Body of pancreas (tissue), 4 donors: ENCODE measurements around the gene MYOZ3.

Experiments used
- POLR2A ChIP-seq, 3 donors: fragments of 450-650 bp; IDR thresholded peaks; one replicate each; pipeline ENCODE4 v1.6.1; 2016; ENCODE audit warnings: antibody characterized with exemption in 3 of 3, mild to moderate bottlenecking in 2 of 3
- TF ChIP-seq, protein P1 (sequence below), 7 experiments: fragments of 450-650 bp in 4 of 7; fragments of 200-600 bp in 3 of 7; sonication (generic) in 3 of 7; IDR thresholded peaks; one replicate each; pipeline ENCODE4 v1.5.1; 2016 to 2019; ENCODE audit warnings: antibody characterized with exemption in 7 of 7

DNA sequence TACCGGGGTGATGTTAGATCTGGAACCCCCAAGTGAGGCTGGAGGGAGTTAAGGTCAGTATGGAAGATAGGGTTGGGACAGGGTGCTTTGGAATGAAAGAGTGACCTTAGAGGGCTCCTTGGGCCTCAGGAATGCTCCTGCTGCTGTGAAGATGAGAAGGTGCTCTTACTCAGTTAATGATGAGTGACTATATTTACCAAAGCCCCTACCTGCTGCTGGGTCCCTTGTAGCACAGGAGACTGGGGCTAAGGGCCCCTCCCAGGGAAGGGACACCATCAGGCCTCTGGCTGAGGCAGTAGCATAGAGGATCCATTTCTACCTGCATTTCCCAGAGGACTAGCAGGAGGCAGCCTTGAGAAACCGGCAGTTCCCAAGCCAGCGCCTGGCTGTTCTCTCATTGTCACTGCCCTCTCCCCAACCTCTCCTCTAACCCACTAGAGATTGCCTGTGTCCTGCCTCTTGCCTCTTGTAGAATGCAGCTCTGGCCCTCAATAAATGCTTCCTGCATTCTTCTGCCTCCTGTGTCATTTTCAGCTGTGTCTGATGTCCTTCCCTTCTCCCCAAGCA is 2.3 kb upstream of the MYOZ3 start:
- TF ChIP-seq, protein P1, sequence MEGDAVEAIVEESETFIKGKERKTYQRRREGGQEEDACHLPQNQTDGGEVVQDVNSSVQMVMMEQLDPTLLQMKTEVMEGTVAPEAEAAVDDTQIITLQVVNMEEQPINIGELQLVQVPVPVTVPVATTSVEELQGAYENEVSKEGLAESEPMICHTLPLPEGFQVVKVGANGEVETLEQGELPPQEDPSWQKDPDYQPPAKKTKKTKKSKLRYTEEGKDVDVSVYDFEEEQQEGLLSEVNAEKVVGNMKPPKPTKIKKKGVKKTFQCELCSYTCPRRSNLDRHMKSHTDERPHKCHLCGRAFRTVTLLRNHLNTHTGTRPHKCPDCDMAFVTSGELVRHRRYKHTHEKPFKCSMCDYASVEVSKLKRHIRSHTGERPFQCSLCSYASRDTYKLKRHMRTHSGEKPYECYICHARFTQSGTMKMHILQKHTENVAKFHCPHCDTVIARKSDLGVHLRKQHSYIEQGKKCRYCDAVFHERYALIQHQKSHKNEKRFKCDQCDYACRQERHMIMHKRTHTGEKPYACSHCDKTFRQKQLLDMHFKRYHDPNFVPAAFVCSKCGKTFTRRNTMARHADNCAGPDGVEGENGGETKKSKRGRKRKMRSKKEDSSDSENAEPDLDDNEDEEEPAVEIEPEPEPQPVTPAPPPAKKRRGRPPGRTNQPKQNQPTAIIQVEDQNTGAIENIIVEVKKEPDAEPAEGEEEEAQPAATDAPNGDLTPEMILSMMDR (IDR thresholded peaks at IDR 0.05): no peak
- TF ChIP-seq POLR2A (IDR thresholded peaks at IDR 0.05): no peak
